Measurements from ENCODE around the gene TAGAP.
"Not testable (repeated sequence)": the region's sequence is repeated elsewhere in the genome, so short reads cannot be mapped to it uniquely, and the experiment has no call there.

- not testable (repeated sequence) for TF ChIP-seq CTCF (IDR thresholded peaks at IDR 0.05; ENCODE audit: low read depth, low read length, poor library complexity, severe bottlenecking); EZH2phosphoT487 (IDR thresholded peaks at IDR 0.05; ENCODE audit: borderline replicate concordance, low read length)
These were observed 6.5 kb downstream of the TAGAP start for GRCh38 chr6:159038318-159038717.

All from DOHH2 (cell line).